Brain microvascular endothelial cell (primary cell): ENCODE results near the gene TIAM2.
A peak's percentile ranks its signal among the peaks of the same experiment; 100 is the strongest.

Experiments used
- DNase-seq: peaks from one replicate; pipeline ENCODE4 v3.0.0-alpha.2; 2020
- H3K27ac ChIP-seq: fragments of 250-450 bp; sonication (Bioruptor Pico); 2 replicates; pipeline ENCODE4 v1.5.1; 2020; ENCODE audit warnings: mild to moderate bottlenecking, moderate library complexity
- H3K27me3 ChIP-seq: fragments of 250-450 bp; sonication (Bioruptor Pico); replicated peaks from 2 replicates; pipeline ENCODE4 v1.5.1; 2020; ENCODE audit warnings: mild to moderate bottlenecking
- H3K36me3 ChIP-seq: fragments of 250-450 bp; sonication (Bioruptor Pico); replicated peaks from 2 replicates; pipeline ENCODE4 v1.5.1; 2020; ENCODE audit warnings: mild to moderate bottlenecking
- H3K4me3 ChIP-seq: 2 replicates; pipeline ENCODE4 v1.5.1; 2011; ENCODE audit warnings: low read depth, mild to moderate bottlenecking, control low read depth, low read length, moderate library complexity
- in situ Hi-C: cut with HindIII; loops from 2 replicates; pipeline ENCODE4 v1.10.0; 2017; ENCODE audit warnings: low sequenced_read_pairs, low pct_ligation_motif_present
- TF ChIP-seq, protein P1 (sequence below): IDR thresholded peaks from 2 replicates; pipeline ENCODE4 v1.5.1; 2011; ENCODE audit warnings: low read depth, mild to moderate bottlenecking, moderate library complexity, low read length, control low read depth, inconsistent platforms; ENCODE audit errors: missing control alignments

The TIAM2 gene

DNA sequence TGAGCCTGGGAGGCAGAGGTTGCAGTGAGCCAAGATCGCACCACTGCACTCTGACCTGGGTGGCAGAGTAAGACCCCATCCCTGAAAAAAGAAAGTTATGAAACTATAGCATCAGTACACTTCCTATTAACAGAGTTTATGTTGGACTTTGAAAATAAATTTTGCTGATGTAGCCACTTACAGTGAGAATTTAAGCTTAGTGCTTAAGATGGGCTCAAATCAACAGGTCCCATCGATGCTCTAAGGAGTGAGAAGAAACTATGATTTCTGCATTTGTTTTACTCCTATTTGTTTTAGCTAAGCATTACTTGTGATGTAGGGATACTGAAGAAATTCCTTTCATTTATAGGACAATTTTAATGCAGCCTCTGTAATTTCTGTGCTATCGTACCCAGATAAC is 175.4 kb downstream of the TIAM2 start:
- H3K36me3 ChIP-seq, result no peaks in the 10 kb centered on the region
- H3K4me3 ChIP-seq, result no peak overlapping the region
- peak overlapping the region; percentile 77 for H3K27ac ChIP-seq
- in situ Hi-C loops, result loop anchor here (10.0 kb wide), 1 partner anchor 246 kb away; no protein-coding TSS in a partner anchor
- TF ChIP-seq, protein P1, sequence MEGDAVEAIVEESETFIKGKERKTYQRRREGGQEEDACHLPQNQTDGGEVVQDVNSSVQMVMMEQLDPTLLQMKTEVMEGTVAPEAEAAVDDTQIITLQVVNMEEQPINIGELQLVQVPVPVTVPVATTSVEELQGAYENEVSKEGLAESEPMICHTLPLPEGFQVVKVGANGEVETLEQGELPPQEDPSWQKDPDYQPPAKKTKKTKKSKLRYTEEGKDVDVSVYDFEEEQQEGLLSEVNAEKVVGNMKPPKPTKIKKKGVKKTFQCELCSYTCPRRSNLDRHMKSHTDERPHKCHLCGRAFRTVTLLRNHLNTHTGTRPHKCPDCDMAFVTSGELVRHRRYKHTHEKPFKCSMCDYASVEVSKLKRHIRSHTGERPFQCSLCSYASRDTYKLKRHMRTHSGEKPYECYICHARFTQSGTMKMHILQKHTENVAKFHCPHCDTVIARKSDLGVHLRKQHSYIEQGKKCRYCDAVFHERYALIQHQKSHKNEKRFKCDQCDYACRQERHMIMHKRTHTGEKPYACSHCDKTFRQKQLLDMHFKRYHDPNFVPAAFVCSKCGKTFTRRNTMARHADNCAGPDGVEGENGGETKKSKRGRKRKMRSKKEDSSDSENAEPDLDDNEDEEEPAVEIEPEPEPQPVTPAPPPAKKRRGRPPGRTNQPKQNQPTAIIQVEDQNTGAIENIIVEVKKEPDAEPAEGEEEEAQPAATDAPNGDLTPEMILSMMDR, result no peak
- no peak for DNase-seq
- no peaks in the 10 kb centered on the region for H3K27me3 ChIP-seq

DNA sequence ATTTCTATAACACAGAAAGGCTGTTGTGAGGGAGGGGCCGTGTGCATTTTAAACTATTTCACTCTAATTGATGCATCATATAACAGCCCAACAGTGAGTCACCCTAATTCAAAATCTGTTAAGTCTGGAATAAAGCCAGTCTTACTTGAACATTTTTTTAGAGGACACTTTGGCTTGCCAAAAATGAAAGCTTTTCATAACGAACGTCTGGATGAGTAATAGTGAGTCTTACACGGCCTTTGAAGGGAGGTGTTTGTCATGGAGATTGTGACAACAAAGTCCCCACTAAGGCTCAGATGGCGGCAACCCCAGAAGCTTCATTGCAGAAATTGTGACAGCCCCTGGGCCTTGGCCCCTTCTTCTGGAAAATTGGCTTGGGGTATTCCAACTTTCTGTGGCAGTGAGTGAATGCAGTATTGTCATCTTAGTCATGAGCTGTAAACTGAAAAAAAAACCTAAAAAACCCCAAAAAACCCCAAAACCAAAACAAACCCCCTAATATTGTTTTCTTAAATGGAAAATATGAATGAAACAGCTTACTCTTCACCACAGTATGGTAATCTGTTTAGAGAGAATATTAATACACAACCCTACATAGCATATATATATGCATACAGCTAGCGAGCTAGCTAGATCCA is 176.1 kb downstream of the TIAM2 start:
- TF ChIP-seq, protein P1, result no peak
- H3K36me3 ChIP-seq, result no peaks in the 10 kb centered on the region
- peak overlapping the region; percentile 77 for H3K27ac ChIP-seq
- DNase-seq, result peak; percentile 90
- no peaks in the 10 kb centered on the region for H3K27me3 ChIP-seq
- in situ Hi-C loops, result loop anchor here (10.0 kb wide), 1 partner anchor 246 kb away; no protein-coding TSS in a partner anchor
- peak overlapping the region; percentile 20 for H3K4me3 ChIP-seq

DNA sequence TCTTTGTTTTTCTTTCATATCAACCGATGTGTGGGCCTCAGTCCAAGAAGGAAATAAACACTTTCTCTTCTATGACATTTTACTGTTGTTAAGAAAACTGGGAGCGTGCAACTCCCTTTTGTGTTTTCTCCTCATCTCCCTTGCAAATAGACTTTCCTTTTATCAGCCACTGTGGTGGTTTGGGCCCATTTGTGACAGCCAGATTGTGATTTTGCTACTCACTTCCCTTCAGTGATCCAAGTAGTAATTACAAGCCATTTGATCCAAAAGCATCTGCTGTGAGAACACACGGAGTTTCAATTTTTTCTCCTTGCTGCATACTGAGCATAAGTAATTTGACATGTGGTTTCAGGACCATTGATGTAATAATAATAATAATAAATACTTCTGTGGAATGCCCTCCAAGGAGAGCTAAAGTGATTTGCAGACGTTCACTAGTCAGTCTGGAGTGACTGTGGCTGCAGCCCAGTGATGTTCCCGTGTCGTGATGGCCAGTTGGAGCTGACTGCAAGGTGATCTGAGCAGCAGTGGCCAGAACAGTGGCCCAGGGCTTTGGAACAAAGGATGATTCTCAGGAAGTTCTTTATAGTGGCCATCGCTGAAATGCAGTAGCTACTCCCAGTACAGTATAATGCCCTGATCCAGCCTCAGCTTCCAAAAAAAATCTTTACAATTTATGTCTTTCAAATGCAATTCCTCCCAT is 176.8 kb downstream of the TIAM2 start:
- peak overlapping the region; percentile 77 for H3K27ac ChIP-seq
- H3K27me3 ChIP-seq, result no peaks in the 10 kb centered on the region
- TF ChIP-seq, protein P1, result no peak
- H3K4me3 ChIP-seq, result no peak overlapping the region
- H3K36me3 ChIP-seq, result no peaks in the 10 kb centered on the region
- peak; percentile 38 for DNase-seq
- in situ Hi-C loops, result loop anchor here (10.0 kb wide), 1 partner anchor 247 kb away; no protein-coding TSS in a partner anchor

DNA sequence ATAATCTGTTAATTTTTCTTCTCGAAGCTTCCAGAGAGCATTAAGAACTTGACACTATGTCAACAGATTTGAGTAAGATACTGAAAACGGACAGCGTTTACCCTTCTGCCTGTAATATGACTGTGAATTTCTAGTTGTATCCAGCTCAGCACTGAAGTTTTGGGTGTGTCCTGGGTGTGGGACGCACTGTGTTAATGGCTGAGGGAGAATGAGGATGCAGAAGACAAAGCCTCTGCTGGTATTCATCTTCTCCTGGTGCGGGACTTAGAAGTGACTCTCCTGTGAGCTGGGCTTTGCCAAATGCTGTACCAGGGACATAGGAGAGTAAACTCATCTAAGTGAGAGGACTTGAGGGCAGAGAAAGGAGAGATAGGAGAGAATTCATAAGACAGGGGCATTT is 178.4 kb downstream of the TIAM2 start:
- TF ChIP-seq, protein P1, result no peak
- no peaks in the 10 kb centered on the region for H3K36me3 ChIP-seq
- no peak for DNase-seq
- no peak overlapping the region for H3K4me3 ChIP-seq
- H3K27ac ChIP-seq, result no peak overlapping the region
- H3K27me3 ChIP-seq, result no peaks in the 10 kb centered on the region
- in situ Hi-C loops, result loop anchor here (10.0 kb wide), 1 partner anchor 249 kb away; no protein-coding TSS in a partner anchor

DNA sequence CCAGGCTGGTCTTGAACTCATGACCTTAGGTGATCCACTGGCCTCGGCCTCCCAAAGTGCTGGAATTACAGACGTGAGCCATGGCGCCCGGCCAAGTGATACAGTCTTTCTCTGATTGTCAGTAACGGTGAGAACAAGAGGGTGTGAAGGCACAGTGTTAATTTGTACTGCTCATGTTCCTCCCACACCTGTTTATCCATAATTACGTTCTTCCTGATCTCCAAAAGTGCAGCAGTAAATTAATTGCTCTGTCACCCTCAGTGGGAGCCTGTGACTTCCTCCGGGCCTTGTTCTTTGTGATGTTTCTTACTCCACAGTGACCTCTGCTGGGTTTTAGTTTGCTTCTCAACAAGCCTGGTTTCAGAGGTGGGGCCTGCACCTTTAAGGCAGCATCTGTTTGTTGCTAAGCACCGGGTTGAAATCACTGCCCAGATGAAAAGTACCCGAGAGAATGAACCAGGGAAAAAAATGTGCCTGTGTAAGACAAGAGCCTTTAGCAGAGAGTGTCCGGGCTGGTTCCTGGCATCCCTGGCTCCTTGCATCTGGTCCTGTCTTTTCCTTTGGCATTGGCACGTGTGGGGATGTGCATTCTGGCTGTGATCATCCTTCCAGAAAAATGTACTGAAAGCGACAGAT is 179.6 kb downstream of the TIAM2 start:
- in situ Hi-C loops, result loop anchor here (10.0 kb wide), 1 partner anchor 250 kb away; no protein-coding TSS in a partner anchor
- peak; percentile 83 for DNase-seq
- no peaks in the 10 kb centered on the region for H3K36me3 ChIP-seq
- H3K27me3 ChIP-seq, result no peaks in the 10 kb centered on the region
- TF ChIP-seq, protein P1, result peak; percentile 77
- no peak overlapping the region for H3K4me3 ChIP-seq
- no peak overlapping the region for H3K27ac ChIP-seq
